ENCODE results near the gene LIMK2.
"Not testable (repeated sequence)": the region's sequence is repeated elsewhere in the genome, so short reads cannot be mapped to it uniquely, and the experiment has no call there.

The LIMK2 gene

GRCh38 chr22:31211862-31212730 is at the start of gene LIMK2:
Gene LIMK2 (plus strand): TSS chr22:31212298. CDS start chr22:31212409, 111 bp downstream.
- DNase-seq (ENCODE audit: low spot score): peak; percentile 96

- no peak for DNase-seq (ENCODE audit: low spot score)
Measured at GRCh38 chr22:31170971-31171370, 41.1 kb upstream of the LIMK2 start.

GRCh38 chr22:31171734-31172133 is 40.4 kb upstream of the LIMK2 start:
- not testable (repeated sequence) for DNase-seq (ENCODE audit: low spot score)

DNA sequence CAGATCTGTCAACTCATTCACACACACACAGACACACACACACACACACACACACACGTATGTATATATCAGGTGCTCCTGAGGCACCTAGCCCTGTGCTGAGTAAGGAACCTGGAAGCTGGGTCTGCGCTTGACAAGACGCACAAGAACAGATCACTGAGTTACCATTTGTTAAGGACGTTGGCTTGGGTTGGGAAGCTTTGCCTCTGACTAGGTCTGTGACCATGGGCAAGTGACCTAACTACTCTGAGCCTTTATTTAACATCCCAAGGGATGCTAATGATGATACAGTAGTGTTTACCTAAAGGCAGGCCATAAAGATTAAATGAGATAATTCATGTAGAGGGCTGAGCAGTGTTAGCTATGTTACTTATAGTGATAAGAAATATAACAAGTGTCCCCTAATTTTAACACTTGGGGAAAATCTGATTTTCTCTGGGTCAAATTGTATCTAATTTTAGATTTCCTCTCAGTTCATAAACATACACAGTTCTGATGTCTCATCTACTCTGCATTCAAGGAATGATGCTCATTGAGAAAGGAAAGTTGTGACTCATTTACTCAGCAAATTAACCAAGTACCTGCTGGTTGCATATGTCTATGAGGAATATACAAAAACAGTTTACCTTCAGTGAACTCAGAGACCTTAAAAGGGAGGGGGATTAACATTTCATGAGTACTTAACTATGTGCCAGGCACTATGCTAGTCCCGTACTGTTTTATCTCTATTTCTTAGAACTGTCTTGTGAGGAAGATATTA is 38.5 kb upstream of the LIMK2 start:
- DNase-seq (ENCODE audit: low spot score): no peak

DNA sequence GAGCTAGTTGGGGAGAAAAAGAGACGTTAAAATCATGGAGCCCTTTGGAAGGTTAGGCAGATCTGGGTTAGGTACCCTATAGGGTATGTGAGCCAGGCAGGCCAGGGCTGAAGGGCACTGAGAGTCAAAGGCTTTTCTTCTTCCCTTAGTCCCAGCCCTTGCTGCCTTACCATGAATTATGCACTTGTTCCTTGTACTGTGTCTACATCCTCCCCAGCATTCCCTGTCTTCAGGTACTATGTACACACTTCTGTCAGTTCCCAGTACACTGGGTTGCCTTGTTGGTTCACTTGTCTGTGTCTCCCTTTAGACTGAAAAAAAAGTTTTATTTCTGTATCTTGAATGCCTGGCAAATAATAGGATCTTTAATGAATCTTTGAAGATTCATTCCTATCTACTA is 35.2 kb upstream of the LIMK2 start:
- DNase-seq (ENCODE audit: low spot score): no peak

- DNase-seq (ENCODE audit: low spot score): no peak
Measured at GRCh38 chr22:31177420-31178162, 34.5 kb upstream of the LIMK2 start.

DNA sequence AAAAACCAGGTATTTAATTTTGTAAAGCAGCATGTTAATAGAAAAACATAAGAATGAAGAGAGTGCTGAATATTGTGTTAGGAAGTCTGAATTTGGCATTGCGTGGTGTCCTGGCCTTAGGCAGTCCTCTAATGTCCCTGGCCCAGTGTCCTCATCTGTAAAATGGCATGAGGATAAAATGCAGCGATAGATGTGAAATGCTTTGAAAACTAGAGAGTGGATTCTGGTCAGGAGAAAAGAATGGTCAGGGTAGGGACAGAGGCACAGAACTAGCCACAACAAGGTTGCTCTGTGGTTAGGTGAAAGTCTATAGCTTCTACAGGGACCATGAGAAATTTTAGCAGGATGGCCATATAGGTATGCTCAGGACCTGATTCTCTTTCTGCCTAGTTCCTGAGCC is 33.2 kb upstream of the LIMK2 start:
- DNase-seq (ENCODE audit: low spot score): no peak

DNA sequence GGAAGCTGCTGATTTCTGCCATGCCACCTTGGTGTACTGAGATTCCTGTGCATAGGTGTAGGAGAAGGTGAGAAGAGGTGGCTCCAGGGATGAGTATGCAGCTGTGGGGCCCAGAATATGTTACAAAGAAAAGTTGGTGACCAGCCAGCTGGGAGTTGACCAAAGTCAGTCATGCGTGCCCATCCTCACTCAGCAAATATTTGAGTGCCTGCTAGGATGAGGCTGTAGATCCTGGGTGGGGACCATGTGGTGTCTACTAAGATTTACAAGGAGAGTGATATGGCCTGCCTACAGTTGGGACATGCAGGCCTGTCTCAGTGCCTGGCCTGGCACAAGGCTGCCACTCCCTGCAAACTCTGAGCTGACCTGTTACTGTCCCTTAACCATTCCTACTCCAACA is 32.8 kb upstream of the LIMK2 start:
- no peak for DNase-seq (ENCODE audit: low spot score)

DNA sequence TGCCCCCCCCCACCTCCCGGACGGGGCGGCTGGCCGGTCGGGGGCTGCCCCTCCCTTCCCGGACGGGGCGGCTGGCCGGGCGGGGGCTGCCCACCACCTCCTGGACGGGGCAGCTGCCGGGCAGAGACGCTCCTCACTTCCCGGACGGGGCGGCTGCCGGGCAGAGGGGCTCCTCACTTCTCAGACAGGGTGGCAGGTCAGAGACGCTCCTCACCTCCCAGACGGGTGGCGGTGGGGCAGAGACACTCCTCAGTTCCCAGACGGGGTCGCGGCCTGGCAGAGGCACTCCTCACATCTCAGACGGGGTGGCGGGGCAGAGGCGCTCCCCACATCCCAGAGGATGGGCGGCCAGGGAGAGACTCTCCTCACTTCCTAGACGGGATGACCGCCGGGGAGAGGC is 28.1 kb upstream of the LIMK2 start:
- DNase-seq (ENCODE audit: low spot score): no peak

DNA sequence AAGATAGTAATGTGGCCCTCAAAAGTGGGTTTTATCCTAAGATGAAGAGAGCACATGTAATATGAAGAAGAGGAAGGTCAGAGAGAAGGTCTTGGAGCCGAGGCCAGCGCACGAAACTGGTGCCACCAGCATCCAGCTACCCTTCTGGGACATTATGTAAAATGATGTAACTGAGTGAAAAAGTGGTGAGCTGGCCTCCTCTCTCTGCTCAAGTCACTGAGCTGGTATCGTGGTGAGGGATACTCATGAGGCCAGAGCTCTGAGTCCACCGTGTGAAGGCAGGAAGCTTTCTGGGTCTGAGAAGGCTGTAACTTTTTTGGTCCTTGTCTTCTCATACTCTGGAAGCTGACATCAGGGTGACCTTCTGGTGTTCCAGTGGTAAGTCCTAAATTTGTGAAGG is 27.0 kb upstream of the LIMK2 start:
- no peak for DNase-seq (ENCODE audit: low spot score)

GRCh38 chr22:31187627-31188026 is 24.5 kb upstream of the LIMK2 start:
- no peak for DNase-seq (ENCODE audit: low spot score)

- no peak for DNase-seq (ENCODE audit: low spot score)
Measured at GRCh38 chr22:31192513-31192912, 19.6 kb upstream of the LIMK2 start.

DNA sequence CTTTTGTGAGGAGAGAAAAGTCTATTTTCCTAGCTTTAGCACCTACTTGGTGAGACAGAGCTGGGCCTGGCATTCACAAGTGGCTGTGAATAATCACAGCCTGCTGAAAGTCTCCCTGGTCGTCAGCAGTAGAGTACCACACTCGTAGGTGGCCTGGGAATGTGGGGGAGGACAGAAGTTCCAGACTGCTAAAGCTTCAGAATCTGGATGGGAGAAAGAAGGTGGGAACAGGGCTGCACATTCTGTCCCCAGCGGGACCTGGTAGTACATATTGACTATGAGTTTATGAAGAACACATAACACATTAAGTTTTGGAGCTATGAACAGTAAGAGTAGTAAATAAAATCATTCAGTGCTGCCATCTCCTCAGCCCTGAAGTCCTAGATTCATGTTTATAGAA is 19.0 kb upstream of the LIMK2 start:
- no peak for DNase-seq (ENCODE audit: low spot score)

DNA sequence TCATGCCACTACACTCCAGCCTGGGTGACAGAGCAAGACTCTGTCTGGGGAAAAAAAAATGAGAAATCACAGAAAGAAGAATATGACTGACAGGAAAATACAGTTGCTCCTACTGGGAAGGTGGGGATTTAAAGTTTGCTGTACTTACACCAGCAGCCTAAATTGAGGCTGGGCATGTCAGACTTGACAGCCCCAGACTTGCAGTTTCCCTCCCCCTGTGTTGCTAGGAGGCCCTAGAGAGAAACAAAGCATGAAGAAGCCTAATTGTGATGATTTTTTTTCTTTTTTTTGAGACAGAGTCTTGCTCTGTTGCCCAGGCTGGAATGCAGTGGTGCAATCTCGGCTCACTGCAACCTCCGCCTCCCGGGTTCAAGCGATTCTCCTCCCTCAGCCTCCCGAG is 17.4 kb upstream of the LIMK2 start:
- DNase-seq (ENCODE audit: low spot score): not testable (repeated sequence)

- DNase-seq (ENCODE audit: low spot score): no peak
Measured at GRCh38 chr22:31199187-31199586, 12.9 kb upstream of the LIMK2 start.

GRCh38 chr22:31204352-31204984 is 7.6 kb upstream of the LIMK2 start:
- DNase-seq (ENCODE audit: low spot score): not testable (repeated sequence)

GRCh38 chr22:31205059-31205458 is 7.0 kb upstream of the LIMK2 start:
- not testable (repeated sequence) for DNase-seq (ENCODE audit: low spot score)

DNA sequence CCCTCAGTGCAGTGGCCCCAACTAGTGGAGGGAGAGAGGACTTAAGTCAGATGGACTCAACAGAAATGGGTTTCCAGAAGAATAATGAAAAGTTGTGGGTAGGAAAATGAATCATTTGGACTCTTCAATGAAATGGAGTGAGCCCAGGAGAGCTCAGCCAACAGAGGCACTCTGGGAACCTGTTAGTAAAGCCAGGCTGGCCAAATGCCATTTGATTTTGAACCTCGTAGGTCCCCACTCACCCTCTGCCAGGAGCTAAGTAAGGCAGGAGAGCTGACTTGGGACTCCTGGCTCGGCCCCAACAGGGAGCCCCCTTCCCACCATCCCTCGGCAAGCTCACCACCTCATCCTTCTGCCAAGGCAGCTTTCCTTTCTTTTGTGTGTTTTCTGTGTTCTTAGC is 5.6 kb upstream of the LIMK2 start:
- DNase-seq (ENCODE audit: low spot score): not testable (repeated sequence)

GRCh38 chr22:31206896-31207687 is 5.0 kb upstream of the LIMK2 start:
- no peak for DNase-seq (ENCODE audit: low spot score)

DNA sequence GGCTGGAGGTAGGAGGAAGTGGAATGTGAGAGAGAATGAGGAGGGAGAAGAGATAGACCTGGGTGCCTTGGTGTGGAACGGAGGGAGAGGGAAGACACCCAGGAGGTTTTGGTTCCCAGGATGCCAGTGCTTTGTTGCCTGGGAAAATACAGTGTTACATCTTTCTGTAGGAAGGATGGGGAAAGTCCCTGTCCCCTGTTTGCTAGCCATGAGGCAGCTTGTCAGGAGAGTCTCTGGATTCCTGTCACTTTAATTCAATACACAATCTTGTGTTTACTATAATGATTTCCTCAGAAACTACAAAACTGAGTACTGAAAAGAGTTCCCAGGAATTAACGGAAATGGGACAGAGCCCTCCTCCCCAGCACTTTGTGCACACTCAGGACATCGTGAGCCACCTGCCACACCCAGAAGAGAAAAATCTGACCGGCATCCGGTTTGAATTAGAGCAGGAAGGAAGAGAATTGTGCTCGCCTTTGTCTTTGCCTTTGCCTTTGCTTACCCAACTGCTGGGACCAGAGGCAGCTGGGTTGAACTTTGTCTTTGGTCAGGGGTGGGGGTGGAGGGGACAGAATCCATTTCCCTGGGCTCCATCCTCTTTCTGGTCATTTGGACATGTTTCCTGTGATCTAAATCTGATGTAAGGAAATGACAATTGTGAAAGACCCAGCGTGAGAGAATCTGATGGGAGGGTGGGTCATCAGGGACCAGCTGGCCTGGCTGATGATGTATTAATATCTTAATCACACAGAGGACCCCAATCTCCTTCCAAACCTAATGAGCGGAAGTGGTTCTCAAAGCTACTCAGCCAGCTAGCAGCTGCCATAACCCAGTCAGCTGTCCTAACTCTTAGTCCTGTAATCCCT is 1.3 kb upstream of the LIMK2 start:
- DNase-seq (ENCODE audit: low spot score): no peak
